ENCODE results near the gene NUP153.

NUP153 gene

DNA sequence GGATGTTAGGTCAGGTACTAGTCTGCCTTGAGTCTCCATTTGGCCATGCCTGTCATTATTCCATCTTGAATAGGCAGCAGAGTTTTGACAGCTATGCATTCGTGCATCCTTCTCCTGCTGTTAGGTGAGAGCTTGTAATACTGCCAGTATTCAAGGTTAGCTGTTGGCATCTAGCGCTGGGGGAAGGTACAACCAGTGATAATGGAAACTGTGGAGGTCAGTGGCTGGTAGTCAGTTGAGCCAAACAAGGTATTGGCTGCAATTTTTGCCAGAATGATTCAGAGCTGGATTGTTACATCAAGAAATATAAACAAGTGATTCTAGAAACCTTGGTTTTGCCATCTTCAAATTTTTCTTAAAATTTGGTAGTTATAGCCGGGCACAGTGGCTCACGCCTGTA lies 100.1 kb downstream of the NUP153 start:
- TF ChIP-seq, protein P1, sequence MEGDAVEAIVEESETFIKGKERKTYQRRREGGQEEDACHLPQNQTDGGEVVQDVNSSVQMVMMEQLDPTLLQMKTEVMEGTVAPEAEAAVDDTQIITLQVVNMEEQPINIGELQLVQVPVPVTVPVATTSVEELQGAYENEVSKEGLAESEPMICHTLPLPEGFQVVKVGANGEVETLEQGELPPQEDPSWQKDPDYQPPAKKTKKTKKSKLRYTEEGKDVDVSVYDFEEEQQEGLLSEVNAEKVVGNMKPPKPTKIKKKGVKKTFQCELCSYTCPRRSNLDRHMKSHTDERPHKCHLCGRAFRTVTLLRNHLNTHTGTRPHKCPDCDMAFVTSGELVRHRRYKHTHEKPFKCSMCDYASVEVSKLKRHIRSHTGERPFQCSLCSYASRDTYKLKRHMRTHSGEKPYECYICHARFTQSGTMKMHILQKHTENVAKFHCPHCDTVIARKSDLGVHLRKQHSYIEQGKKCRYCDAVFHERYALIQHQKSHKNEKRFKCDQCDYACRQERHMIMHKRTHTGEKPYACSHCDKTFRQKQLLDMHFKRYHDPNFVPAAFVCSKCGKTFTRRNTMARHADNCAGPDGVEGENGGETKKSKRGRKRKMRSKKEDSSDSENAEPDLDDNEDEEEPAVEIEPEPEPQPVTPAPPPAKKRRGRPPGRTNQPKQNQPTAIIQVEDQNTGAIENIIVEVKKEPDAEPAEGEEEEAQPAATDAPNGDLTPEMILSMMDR (conservative IDR thresholded peaks at IDR 0.05; ENCODE audit: low read length) = no peak
- H3K4me3 ChIP-seq (ENCODE audit: low read length) = no peak overlapping the region
- DNase-seq (ENCODE audit: low read depth) = no peak

DNA sequence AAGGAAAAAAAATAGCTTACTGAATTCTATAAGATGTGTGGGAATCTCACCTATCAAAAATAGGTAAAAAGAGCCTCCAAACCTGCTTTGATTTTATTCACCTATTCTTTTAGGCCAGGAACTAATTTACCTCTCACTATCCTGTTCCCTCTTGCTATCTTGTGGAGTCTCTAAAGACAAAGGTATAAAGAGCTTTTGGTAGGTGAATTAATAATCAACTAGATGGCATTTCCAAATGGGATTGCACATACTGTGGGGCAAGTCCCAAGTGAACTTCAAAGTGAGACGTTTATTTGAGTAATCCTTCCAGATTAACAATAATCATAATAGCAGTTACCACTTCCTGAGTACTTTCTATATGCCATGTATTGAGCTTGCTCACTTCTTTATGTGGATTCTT lies 103.8 kb downstream of the NUP153 start:
- TF ChIP-seq, protein P1 (conservative IDR thresholded peaks at IDR 0.05; ENCODE audit: low read length) = no peak
- no peak overlapping the region for H3K4me3 ChIP-seq (ENCODE audit: low read length)
- no peak for DNase-seq (ENCODE audit: low read depth)

DNA sequence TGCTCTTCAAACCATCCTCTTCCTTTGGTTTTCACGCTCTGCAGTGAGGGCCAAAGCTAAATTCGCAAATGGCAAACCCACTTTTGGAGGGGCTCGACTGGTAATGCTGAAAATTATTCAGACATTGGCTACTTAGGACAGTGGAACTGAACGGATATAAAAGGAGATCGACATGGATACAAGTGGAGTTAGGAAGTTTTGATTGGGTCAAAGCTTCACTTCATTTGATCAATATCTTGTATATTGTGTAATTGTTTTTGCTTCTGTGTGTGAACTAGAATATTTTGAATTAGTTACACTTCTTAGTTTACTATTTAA lies 105.4 kb downstream of the NUP153 start:
- no peak for DNase-seq (ENCODE audit: low read depth)
- TF ChIP-seq, protein P1 (conservative IDR thresholded peaks at IDR 0.05; ENCODE audit: low read length) = no peak

DNA sequence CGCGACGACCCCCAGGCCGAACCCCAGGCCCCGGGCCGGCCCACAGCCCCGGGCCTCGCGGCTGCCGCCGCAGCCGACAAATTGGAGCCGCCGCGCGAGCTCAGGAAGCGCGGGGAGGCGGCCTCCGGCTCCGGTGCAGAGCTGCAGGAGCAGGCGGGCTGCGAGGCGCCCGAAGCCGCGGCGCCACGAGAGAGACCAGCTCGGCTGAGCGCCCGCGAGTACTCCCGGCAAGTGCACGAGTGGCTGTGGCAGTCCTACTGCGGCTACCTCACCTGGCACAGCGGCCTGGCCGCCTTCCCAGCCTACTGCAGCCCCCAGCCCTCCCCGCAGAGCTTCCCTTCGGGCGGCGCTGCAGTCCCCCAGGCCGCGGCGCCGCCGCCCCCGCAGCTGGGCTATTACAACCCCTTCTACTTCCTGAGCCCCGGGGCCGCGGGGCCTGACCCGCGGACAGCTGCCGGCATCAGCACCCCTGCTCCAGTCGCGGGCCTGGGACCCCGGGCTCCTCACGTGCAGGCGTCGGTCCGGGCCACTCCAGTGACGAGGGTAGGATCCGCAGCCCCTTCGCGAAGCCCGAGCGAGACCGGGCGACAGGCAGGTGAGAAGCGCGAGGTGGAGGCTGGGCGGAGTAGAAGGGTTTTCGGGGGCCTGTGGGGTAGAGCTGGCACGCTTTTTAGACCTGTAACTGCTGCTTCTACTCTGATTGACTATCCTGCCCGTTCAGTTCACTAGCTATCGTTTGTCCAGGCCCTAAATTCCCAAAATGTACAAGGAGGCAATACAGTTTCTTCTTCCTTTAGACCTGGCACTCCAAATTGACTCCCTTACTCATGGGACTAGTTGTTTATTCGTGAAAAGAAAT lies 106.0 kb downstream of the NUP153 start:
- DNase-seq (ENCODE audit: low read depth) = peak; percentile 16
- TF ChIP-seq, protein P1 (conservative IDR thresholded peaks at IDR 0.05; ENCODE audit: low read length) = no peak
- peak overlapping the region; percentile 87 for H3K4me3 ChIP-seq (ENCODE audit: low read length)

More for the DNA sequence above, 105.4 kb downstream of the NUP153 start:
- H3K4me3 ChIP-seq (ENCODE audit: low read length) = peak overlapping the region; percentile 87

DNA sequence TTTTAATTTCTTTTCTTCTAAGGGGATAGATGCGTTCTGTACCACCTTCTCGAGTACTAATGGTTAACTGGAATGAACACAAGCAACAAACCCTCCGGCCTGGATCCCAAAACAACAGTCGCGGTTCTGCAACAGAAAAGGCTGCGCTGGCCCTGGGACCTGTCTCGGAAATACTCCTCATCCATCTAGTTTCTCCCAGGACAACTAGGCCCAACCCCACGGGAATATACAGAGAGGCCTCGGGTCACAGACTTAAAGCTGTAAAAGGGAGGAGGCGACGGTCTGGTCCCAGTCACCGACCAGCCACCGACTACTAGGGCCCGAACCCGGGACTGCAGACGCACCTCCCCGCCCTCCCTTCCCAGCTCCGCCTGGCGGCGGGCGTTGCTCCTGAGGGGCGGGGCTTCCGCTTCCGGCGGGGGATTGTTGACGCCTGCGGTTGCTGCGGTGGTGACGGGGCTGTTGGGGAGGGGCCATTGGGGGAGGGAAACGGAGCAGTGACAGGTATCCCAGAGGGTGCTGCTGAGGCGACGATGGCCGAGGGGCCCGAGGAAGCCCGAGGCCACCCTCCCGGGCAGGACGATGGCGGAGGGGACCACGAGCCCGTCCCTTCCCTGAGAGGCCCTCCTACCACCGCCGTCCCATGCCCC lies 106.7 kb downstream of the NUP153 start, which contains the start of gene FAM8A1:
Gene FAM8A1, plus strand, starts transcription at position 426 of the 650 bp plus-strand sequence. Its CDS starts 108 bp downstream, at position 534.
- peak within 1 kb of the TSS; percentile 87 for H3K4me3 ChIP-seq (ENCODE audit: low read length)
- TF ChIP-seq, protein P1 (conservative IDR thresholded peaks at IDR 0.05; ENCODE audit: low read length) = peak; percentile 61
- peak; percentile 83 for DNase-seq (ENCODE audit: low read depth)

DNA sequence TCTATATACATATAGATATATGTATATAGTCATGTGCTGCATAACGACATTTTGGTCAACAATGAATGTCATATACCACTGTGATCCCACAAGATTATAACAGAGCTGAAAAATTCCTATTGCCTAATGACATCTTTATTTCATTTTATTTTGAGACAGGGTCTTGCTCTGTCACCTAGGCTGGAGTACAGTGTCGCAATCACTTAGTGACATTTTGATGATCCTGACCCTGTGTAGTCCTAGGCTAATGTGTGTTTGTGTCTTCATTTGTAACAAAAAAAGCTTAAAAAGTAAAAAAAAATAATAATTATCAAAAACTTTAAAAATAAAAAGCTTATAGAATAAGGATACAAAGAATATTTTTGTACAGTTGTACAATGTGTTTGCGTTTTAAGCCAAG lies 110.6 kb downstream of the NUP153 start:
- TF ChIP-seq, protein P1 (conservative IDR thresholded peaks at IDR 0.05; ENCODE audit: low read length) = no peak

DNA sequence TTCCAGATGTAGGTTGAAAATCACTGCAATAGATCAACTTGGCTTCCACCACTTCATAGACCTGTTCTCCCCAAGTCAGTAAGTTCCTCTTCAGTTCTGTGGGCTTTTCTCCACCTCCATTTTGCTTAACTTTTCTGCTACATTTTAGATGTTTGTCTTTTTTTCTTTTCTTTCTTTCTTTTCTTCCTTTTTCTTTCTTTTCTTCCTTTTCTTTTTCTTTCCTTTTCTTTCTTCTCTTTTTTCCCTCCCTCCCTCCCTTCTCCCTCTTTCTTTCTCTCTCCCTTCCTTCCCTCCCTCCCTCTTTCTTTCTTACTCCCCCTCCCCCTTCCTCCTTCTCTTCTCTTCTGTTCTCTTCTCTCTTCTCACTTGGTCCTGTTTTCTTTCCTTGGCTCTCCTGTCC lies 113.5 kb downstream of the NUP153 start:
- H3K4me3 ChIP-seq (ENCODE audit: low read length) = no peak overlapping the region
- TF ChIP-seq, protein P1 (conservative IDR thresholded peaks at IDR 0.05; ENCODE audit: low read length) = no peak
- no peak for DNase-seq (ENCODE audit: low read depth)

More for the DNA sequence above, 110.6 kb downstream of the NUP153 start:
- DNase-seq (ENCODE audit: low read depth) = no peak
- H3K4me3 ChIP-seq (ENCODE audit: low read length) = no peak overlapping the region
